Naive thymus-derived CD4-positive, alpha-beta T cell (primary cell): ENCODE results near the gene PRLR. TPM values are rescaled to one million over a fixed set of nuclear protein-coding genes. Genes with fewer than 3 reads are reported as not detected.

Source experiments
- ATAC-seq: fragments of 150-1000 bp; cut with Tn5 transposase; 2 replicates; pipeline ENCODE4 v1.10.0; 2021; ENCODE audit warnings: mild to moderate bottlenecking, moderate library complexity
- CTCF ChIA-PET: fragments of 350-600 bp; sonication (Branson Sonifier 250); formaldehyde crosslinking; loops from one replicate; lab custom pipeline; 2021; ENCODE audit warnings: antibody characterized with exemption; lab: Charles Lee
- POLR2A ChIA-PET: fragments of 350-600 bp; sonication (Branson Sonifier 250); formaldehyde crosslinking; loops from one replicate; lab custom pipeline; 2021; ENCODE audit warnings: antibody characterized with exemption, inconsistent platforms; lab: Charles Lee
- DNase-seq, 9 donors: peaks; one replicate each; pipeline versions ENCODE4 v3.0.0 to v3.0.0-alpha.2; 2020 to 2022; ENCODE audit warnings: mixed read lengths in 1 of 9
- H3K27ac ChIP-seq: one replicate; pipeline ENCODE4 v1.7.0; 2013; ENCODE audit warnings: mild to moderate bottlenecking, low read depth, low read length, moderate library complexity
- H3K27me3 ChIP-seq, 2 donors: one replicate each; pipeline ENCODE4 v1.7.0; 2013; ENCODE audit warnings: low read length in 2 of 2, mild to moderate bottlenecking in 2 of 2, moderate library complexity in 2 of 2; ENCODE audit not compliant: control insufficient read depth in 2 of 2, insufficient read depth in 2 of 2
- H3K36me3 ChIP-seq, 3 experiments: 1 replicate in 2 of 3; 2 replicates in 1 of 3; pipeline ENCODE4 v1.7.0; 2013; ENCODE audit warnings: low read length in 3 of 3, mild to moderate bottlenecking in 3 of 3, moderate library complexity in 1 of 3; ENCODE audit not compliant: insufficient read depth in 3 of 3, control insufficient read depth in 2 of 3
- H3K4me1 ChIP-seq, 2 donors: one replicate each; pipeline ENCODE4 v1.7.0; 2013; ENCODE audit warnings: low read length in 2 of 2, mild to moderate bottlenecking in 2 of 2, moderate library complexity in 1 of 2; ENCODE audit not compliant: control insufficient read depth in 2 of 2, insufficient read depth in 2 of 2
- H3K4me3 ChIP-seq: 2 replicates; pipeline ENCODE4 v1.7.0; 2013; ENCODE audit warnings: mild to moderate bottlenecking, low read length
- H3K9me3 ChIP-seq, 3 experiments: 1 replicate in 2 of 3; 2 replicates in 1 of 3; pipeline ENCODE4 v1.7.0; 2013; ENCODE audit warnings: low read length in 3 of 3; ENCODE audit not compliant: control insufficient read depth in 2 of 3
- H3K27ac Mint-ChIP-seq, 9 donors: one replicate each; pipeline ENCODE4 v1.8.0; 2020 to 2022; ENCODE audit warnings: mixed read lengths in 9 of 9, mild to moderate bottlenecking in 8 of 9, moderate library complexity in 5 of 9, inconsistent platforms in 2 of 9
- H3K27me3 Mint-ChIP-seq, 5 donors: one replicate each; pipeline ENCODE4 v1.8.0; 2021 to 2022; ENCODE audit warnings: mixed read lengths in 5 of 5, mild to moderate bottlenecking in 1 of 5
- H3K36me3 Mint-ChIP-seq, 5 donors: one replicate each; pipeline ENCODE4 v1.8.0; 2020 to 2022; ENCODE audit warnings: mixed read lengths in 5 of 5, mild to moderate bottlenecking in 3 of 5, inconsistent platforms in 1 of 5
- H3K4me1 Mint-ChIP-seq, 7 donors: one replicate each; pipeline ENCODE4 v1.8.0; 2020 to 2022; ENCODE audit warnings: mixed read lengths in 7 of 7, mild to moderate bottlenecking in 3 of 7, inconsistent platforms in 1 of 7
- H3K4me3 Mint-ChIP-seq, 10 donors: one replicate each; pipeline ENCODE4 v1.8.0; 2020 to 2022; ENCODE audit warnings: mild to moderate bottlenecking in 10 of 10, mixed read lengths in 10 of 10, moderate library complexity in 6 of 10, inconsistent platforms in 2 of 10
- H3K9me3 Mint-ChIP-seq, 11 donors: one replicate each; pipeline ENCODE4 v1.8.0; 2020 to 2022; ENCODE audit warnings: mixed read lengths in 11 of 11, mild to moderate bottlenecking in 4 of 11, inconsistent platforms in 1 of 11, moderate library complexity in 1 of 11
- intact Hi-C, 2 donors: fragments of 100-400 bp; cut with micrococcal nuclease; formaldehyde crosslinking; loops; one replicate each; pipeline ENCODE4 v1.15.1; 2023
- polyA plus RNA-seq, 2 donors: library from polyadenylated mRNA; unstranded; fragments of 300-500 nt; fragmentation: Illumina TruSeq; gene quantifications; one replicate each; pipeline ENCODE4 v1.2.3, GENCODE V29; 2021
- total RNA-seq, 6 experiments: library from RNA in 5 of 6; stranded (reverse) in 5 of 6; gene quantifications; 1 replicate in 5 of 6; 2 replicates in 1 of 6; pipeline ENCODE4 v1.2.3 and lab custom pipeline; 2021 to 2026

The PRLR gene
- total and polyA plus RNA-seq, 7 experiments from 2014 or later, result 0.03 to 1.4 TPM; not detected in 5

- Mint-ChIP-seq H3K27me3 (peaks cover 0 to 29% (median 23%) of the 10 kb centered on the region in 5 donors), H3K4me1 (peaks cover 0 to 5% (median 0%) of the 10 kb centered on the region in 7 donors), H3K4me3 (no peak overlapping the region), H3K36me3 (peaks cover 0 to 8% (median 0%) of the 10 kb centered on the region in 5 donors), H3K9me3 (peaks cover 0 to 13% (median 6%) of the 10 kb centered on the region in 11 donors), H3K27ac (no peak overlapping the region)
- Histone ChIP-seq H3K9me3 (no peaks in the 10 kb centered on the region), H3K4me1 (no peaks in the 10 kb centered on the region), H3K27ac (no peak overlapping the region), H3K27me3 (no peaks in the 10 kb centered on the region), H3K4me3 (no peak overlapping the region), H3K36me3 (no peaks in the 10 kb centered on the region)
- POLR2A ChIA-PET, result no interaction called here
- no peak for ATAC-seq
- intact Hi-C loops, result no loop called here
- DNase-seq, result no peak
- CTCF ChIA-PET, result no interaction called here
These were observed 213.9 kb downstream of the PRLR start for GRCh38 chr5:35016174-35017051.

- CTCF ChIA-PET, result no interaction called here
- Histone ChIP-seq H3K9me3 (no peaks in the 10 kb centered on the region), H3K27ac (no peak overlapping the region), H3K4me3 (no peak overlapping the region), H3K4me1 (no peaks in the 10 kb centered on the region), H3K36me3 (no peaks in the 10 kb centered on the region), H3K27me3 (no peaks in the 10 kb centered on the region)
- Mint-ChIP-seq H3K36me3 (peaks cover 0 to 8% (median 0%) of the 10 kb centered on the region in 5 donors), H3K27ac (no peak overlapping the region), H3K4me1 (peaks cover 0 to 5% (median 0%) of the 10 kb centered on the region in 7 donors), H3K9me3 (peaks cover 0 to 13% (median 6%) of the 10 kb centered on the region in 11 donors), H3K4me3 (no peak overlapping the region), H3K27me3 (peaks cover under 1 to 34% (median 25%) of the 10 kb centered on the region in 5 donors)
- no peak for DNase-seq
- POLR2A ChIA-PET, result interaction anchor here (0.7 kb wide), 1 partner anchor 100 kb away, joined by 3 read pairs; no protein-coding TSS in a partner anchor
- intact Hi-C loops, result no loop called here
- ATAC-seq, result no peak
These were observed 215.2 kb downstream of the PRLR start for GRCh38 chr5:35015063-35015462.

DNA sequence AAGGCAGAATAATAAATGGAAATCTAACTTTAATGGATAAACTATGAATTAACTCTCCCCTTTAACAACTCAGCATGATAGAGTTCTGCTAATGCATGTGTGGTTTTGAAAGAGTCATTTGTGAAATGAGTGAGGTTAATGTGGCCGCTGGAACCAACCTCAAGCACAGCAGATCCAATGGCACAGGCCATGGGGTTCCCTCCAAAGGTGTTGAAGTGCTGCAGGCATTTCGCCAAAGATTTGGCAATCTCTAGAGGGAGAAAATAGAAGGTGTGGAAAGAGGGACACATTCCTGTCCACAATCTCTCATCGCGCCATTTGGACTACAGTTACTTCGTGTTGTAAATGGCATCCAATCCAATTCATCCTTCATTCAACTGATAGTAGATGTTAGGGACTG lies 217.5 kb downstream of the PRLR start:
- DNase-seq (no peak), ATAC-seq (no peak)
- no peak overlapping the region for H3K4me3 Mint-ChIP-seq
- Histone ChIP-seq H3K27ac (no peak overlapping the region), H3K4me3 (no peak overlapping the region), H3K4me1 (no peaks in the 10 kb centered on the region), H3K36me3 (no peaks in the 10 kb centered on the region), H3K27me3 (no peaks in the 10 kb centered on the region), H3K9me3 (no peaks in the 10 kb centered on the region)
- peaks cover 0 to 5% (median 0%) of the 10 kb centered on the region in 7 donors for H3K4me1 Mint-ChIP-seq
- ChIA-PET POLR2A (interaction anchor here (0.7 kb wide), 1 partner anchor 538 kb away, joined by 4 read pairs; no protein-coding TSS in a partner anchor), CTCF (no interaction called here)
- H3K9me3 Mint-ChIP-seq, result peaks cover 0 to 11% (median 3%) of the 10 kb centered on the region in 11 donors
- intact Hi-C loops, result no loop called here
- H3K27me3 Mint-ChIP-seq, result peaks cover 10 to 45% (median 36%) of the 10 kb centered on the region in 5 donors
- peaks cover 0 to 9% (median 0%) of the 10 kb centered on the region in 5 donors for H3K36me3 Mint-ChIP-seq
- no peak overlapping the region for H3K27ac Mint-ChIP-seq

- Histone ChIP-seq H3K27me3 (no peaks in the 10 kb centered on the region), H3K9me3 (no peaks in the 10 kb centered on the region), H3K4me1 (no peaks in the 10 kb centered on the region), H3K27ac (no peak overlapping the region), H3K4me3 (no peak overlapping the region), H3K36me3 (no peaks in the 10 kb centered on the region)
- ChIA-PET CTCF (no interaction called here), POLR2A (interaction anchor here (0.7 kb wide), 1 partner anchor 537 kb away, joined by 4 read pairs; no protein-coding TSS in a partner anchor)
- Mint-ChIP-seq H3K9me3 (peaks cover 0 to 8% (median 3%) of the 10 kb centered on the region in 11 donors), H3K36me3 (peaks cover 0 to 5% (median 0%) of the 10 kb centered on the region in 5 donors), H3K27ac (no peak overlapping the region), H3K27me3 (peaks cover 11 to 43% (median 36%) of the 10 kb centered on the region in 5 donors), H3K4me3 (no peak overlapping the region), H3K4me1 (peaks cover 0 to 5% (median 0%) of the 10 kb centered on the region in 7 donors)
- intact Hi-C loops, result no loop called here
- DNase-seq, result no peak
- ATAC-seq, result no peak
These were observed 217.9 kb downstream of the PRLR start for GRCh38 chr5:35012365-35012764.

- CTCF ChIA-PET, result no interaction called here
- no peaks in the 10 kb centered on the region for H3K9me3 ChIP-seq
- DNase-seq (no peak), ATAC-seq (no peak)
- H3K36me3 Mint-ChIP-seq, result peaks cover 0 to 5% (median 0%) of the 10 kb centered on the region in 5 donors
- H3K27me3 ChIP-seq, result no peaks in the 10 kb centered on the region
- POLR2A ChIA-PET, result no interaction called here
- no peak overlapping the region for H3K27ac Mint-ChIP-seq
- no peaks in the 10 kb centered on the region for H3K36me3 ChIP-seq
- peaks cover 0 to under 1% (median 0%) of the 10 kb centered on the region in 7 donors for H3K4me1 Mint-ChIP-seq
- H3K4me3 ChIP-seq, result no peak overlapping the region
- no peaks in the 10 kb centered on the region for H3K4me1 ChIP-seq
- peaks cover 0 to 8% (median 2%) of the 10 kb centered on the region in 11 donors for H3K9me3 Mint-ChIP-seq
- peaks cover 15 to 38% (median 36%) of the 10 kb centered on the region in 5 donors for H3K27me3 Mint-ChIP-seq
- H3K27ac ChIP-seq, result no peak overlapping the region
- intact Hi-C loops, result no loop called here
- no peak overlapping the region for H3K4me3 Mint-ChIP-seq
These were observed 219.6 kb downstream of the PRLR start for GRCh38 chr5:35010676-35011075.

- no peaks in the 10 kb centered on the region for H3K9me3 ChIP-seq
- Mint-ChIP-seq H3K36me3 (peaks cover 0 to 5% (median 0%) of the 10 kb centered on the region in 5 donors), H3K27me3 (peaks cover 19 to 42% (median 34%) of the 10 kb centered on the region in 5 donors), H3K27ac (no peak overlapping the region), H3K4me1 (no peaks in the 10 kb centered on the region), H3K9me3 (peaks cover 0 to 8% (median 2%) of the 10 kb centered on the region in 11 donors), H3K4me3 (no peak overlapping the region)
- H3K4me1 ChIP-seq, result no peaks in the 10 kb centered on the region
- H3K27me3 ChIP-seq, result no peaks in the 10 kb centered on the region
- no peak overlapping the region for H3K4me3 ChIP-seq
- no peak for ATAC-seq
- H3K27ac ChIP-seq, result no peak overlapping the region
- intact Hi-C loops, result no loop called here
- no peaks in the 10 kb centered on the region for H3K36me3 ChIP-seq
- no peak for DNase-seq
- CTCF ChIA-PET, result no interaction called here
- POLR2A ChIA-PET, result no interaction called here
These were observed 220.6 kb downstream of the PRLR start for GRCh38 chr5:35009657-35010056.
